Parathyroid adenoma (tissue), 2 donors: Measurements from ENCODE around the gene XPC.

Experiments
- H2AFZ ChIP-seq: fragments of 300-600 bp; sonication (generic); one replicate; pipeline ENCODE4 v1.7.0; 2017; ENCODE audit warnings: antibody characterized with exemption, mild to moderate bottlenecking
- H3K27ac ChIP-seq: fragments of 300-600 bp; sonication (generic); one replicate; pipeline ENCODE4 v1.7.0; 2017
- H3K27me3 ChIP-seq: fragments of 300-600 bp; sonication (generic); one replicate; pipeline ENCODE4 v1.7.0; 2017; ENCODE audit warnings: low read length; ENCODE audit not compliant: control insufficient read depth, insufficient read depth
- H3K36me3 ChIP-seq: fragments of 300-600 bp; sonication (generic); one replicate; pipeline ENCODE4 v1.7.0; 2017; ENCODE audit warnings: low read length; ENCODE audit not compliant: control insufficient read depth, insufficient read depth
- H3K4me1 ChIP-seq: fragments of 300-600 bp; sonication (generic); one replicate; pipeline ENCODE4 v1.7.0; 2017; ENCODE audit warnings: control low read depth
- H3K4me2 ChIP-seq: fragments of 300-600 bp; sonication (generic); one replicate; pipeline ENCODE4 v1.7.0; 2017; ENCODE audit warnings: low read length
- H3K4me3 ChIP-seq: fragments of 300-600 bp; sonication (generic); one replicate; pipeline ENCODE4 v1.7.0; 2017; ENCODE audit warnings: low read depth, low read length
- H3K79me2 ChIP-seq: fragments of 300-600 bp; sonication (generic); one replicate; pipeline ENCODE4 v1.7.0; 2017; ENCODE audit warnings: control low read depth
- H3K9ac ChIP-seq: fragments of 300-600 bp; sonication (generic); one replicate; pipeline ENCODE4 v1.7.0; 2017; ENCODE audit warnings: mild to moderate bottlenecking
- H3K9me3 ChIP-seq: fragments of 300-600 bp; sonication (generic); one replicate; pipeline ENCODE4 v1.7.0; 2017; ENCODE audit warnings: low read length; ENCODE audit not compliant: control insufficient read depth
- CTCF ChIP-seq: fragments of 300-600 bp; sonication (generic); IDR thresholded peaks from one replicate; pipeline ENCODE4 v1.7.0; 2017; ENCODE audit warnings: antibody characterized with exemption, mild to moderate bottlenecking
- donor health status: primary hyperparathyroidism.

XPC gene

GRCh38 chr3:14097616-14098391 lies 80.6 kb downstream of the XPC start:
- no peaks in the 10 kb centered on the region for H3K79me2 ChIP-seq
- H3K36me3 ChIP-seq: no peaks in the 10 kb centered on the region

GRCh38 chr3:14096742-14097141 lies 81.7 kb downstream of the XPC start:
- TF ChIP-seq CTCF: no peak
- Histone ChIP-seq H3K36me3 (no peaks in the 10 kb centered on the region), H3K27me3 (no peaks in the 10 kb centered on the region), H2AFZ (no peak overlapping the region), H3K4me3 (no peak overlapping the region), H3K79me2 (no peaks in the 10 kb centered on the region), H3K9me3 (no peaks in the 10 kb centered on the region), H3K9ac (no peak overlapping the region), H3K4me2 (no peak overlapping the region), H3K4me1 (no peaks in the 10 kb centered on the region), H3K27ac (no peak overlapping the region)

More at GRCh38 chr3:14097616-14098391, 80.6 kb downstream of the XPC start:
- Histone ChIP-seq H3K4me1 (no peaks in the 10 kb centered on the region), H3K27ac (no peak overlapping the region), H3K27me3 (no peaks in the 10 kb centered on the region), H3K4me3 (no peak overlapping the region), H3K4me2 (no peak overlapping the region), H3K9ac (no peak overlapping the region), H3K9me3 (no peaks in the 10 kb centered on the region), H2AFZ (no peak overlapping the region)
- TF ChIP-seq CTCF: no peak
